Natural killer cell treated with Interleukin-12 subunit alpha and Interleukin-12 subunit beta and Interleukin-15 and Interleukin-18, amount 100 ng/mL, for 72 hours (primary cell): Measurements from ENCODE around the gene INTS11. TPM values are rescaled to one million over a fixed set of nuclear protein-coding genes. Genes with fewer than 3 reads are reported as not detected.
A peak's percentile ranks its signal among the peaks of the same experiment; 100 is the strongest.
"Not testable (repeated sequence)": the region's sequence is repeated elsewhere in the genome, so short reads cannot be mapped to it uniquely, and the experiment has no call there.

ENCODE experiments used
- ATAC-seq, 2 donors: fragments of 150-1000 bp; cut with Tn5 transposase in 1 of 2; sonication (Bioruptor Pico), chemical (Tn5 transposase) in 1 of 2; 2 replicates each; pipeline ENCODE4 v1.10.0; 2021
- DNase-seq: peaks from one replicate; pipeline ENCODE4 v3.0.0; 2022; ENCODE audit warnings: low spot score
- H3K27ac Mint-ChIP-seq, 2 donors: 1 replicate in 1 of 2; 2 replicates in 1 of 2; pipeline ENCODE4 v1.8.0; 2022; ENCODE audit warnings: mixed read lengths in 2 of 2, mild to moderate bottlenecking in 1 of 2, moderate library complexity in 1 of 2
- H3K27me3 Mint-ChIP-seq, 2 donors: 1 replicate in 1 of 2; 2 replicates in 1 of 2; pipeline ENCODE4 v1.8.0; 2022; ENCODE audit warnings: mixed read lengths in 2 of 2
- H3K36me3 Mint-ChIP-seq: one replicate; pipeline ENCODE4 v1.8.0; 2022; ENCODE audit warnings: mixed read lengths
- H3K4me1 Mint-ChIP-seq, 2 donors: 1 replicate in 1 of 2; 2 replicates in 1 of 2; pipeline ENCODE4 v1.8.0; 2022; ENCODE audit warnings: low read depth in 2 of 2, mixed read lengths in 2 of 2, mild to moderate bottlenecking in 1 of 2
- H3K4me3 Mint-ChIP-seq: one replicate; pipeline ENCODE4 v1.8.0; 2022; ENCODE audit warnings: mixed read lengths
- H3K9me3 Mint-ChIP-seq: 2 replicates; pipeline ENCODE4 v1.8.0; 2022; ENCODE audit warnings: mixed read lengths
- total RNA-seq, 2 donors: library from RNA; stranded (reverse); gene quantifications; one replicate each; pipeline ENCODE4 v1.2.3, GENCODE V29; 2022

INTS11 gene
- total RNA-seq, result 100 to 1,000 TPM; 122 to 204 TPM

DNA sequence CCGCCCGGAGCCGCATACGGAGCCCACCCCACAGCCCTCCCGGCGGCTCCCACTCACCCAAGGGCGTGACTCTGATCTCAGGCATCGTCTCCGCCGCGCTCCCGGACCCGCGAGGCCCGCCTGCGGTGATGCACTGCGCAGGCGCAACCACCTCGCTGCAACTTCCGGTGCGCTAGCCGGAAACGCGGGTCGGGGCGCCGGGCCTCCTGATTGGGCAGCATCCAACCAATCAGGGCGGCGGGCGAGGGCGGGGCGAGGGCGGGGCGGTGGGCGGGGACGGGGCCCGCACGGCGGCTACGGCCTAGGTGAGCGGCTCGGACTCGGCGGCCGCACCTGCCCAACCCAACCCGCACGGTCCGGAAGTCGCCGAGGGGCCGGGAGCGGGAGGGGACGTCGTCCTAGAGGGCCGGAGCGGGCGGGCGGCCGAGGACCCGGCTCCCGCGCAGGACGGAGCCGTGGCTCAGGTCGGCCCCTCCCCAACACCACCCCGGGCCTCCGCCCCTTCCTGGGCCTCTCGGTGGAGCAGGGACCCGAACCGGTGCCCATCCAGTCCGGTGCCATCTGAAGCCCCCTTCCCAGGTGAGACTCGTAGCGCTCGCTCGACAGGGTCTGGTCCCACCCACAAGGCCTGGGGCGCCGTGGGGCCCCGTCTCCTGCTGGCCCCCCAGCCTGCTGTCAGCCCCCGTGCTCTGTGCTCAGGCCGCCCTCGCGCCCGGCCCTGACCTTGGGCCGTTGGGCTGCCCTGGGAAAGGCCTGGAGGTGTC, at the start of gene INTS11, which contains the start of gene CPTP:
TSS of gene INTS11 (minus strand) at position 137 of the 764 bp plus-strand sequence. CDS start at position 85, 52 bp downstream.
TSS of gene CPTP (plus strand) at position 279 of the 764 bp plus-strand sequence. CDS start 2,109 bp downstream, outside the sequence.
- Mint-ChIP-seq H3K9me3 (no peaks in the 10 kb centered on the region), H3K27ac (peak within 1 kb of the TSS; percentile 80 to 94), H3K36me3 (peaks cover 6% of the 10 kb centered on the region), H3K4me3 (peak within 1 kb of the TSS; percentile 99), H3K27me3 (no peaks in the 10 kb centered on the region), H3K4me1 (peaks cover 20 to 26% of the 10 kb centered on the region in 2 donors)
- DNase-seq, result peak; percentile 96
- ATAC-seq, result peak; percentile 90 to 94

DNA sequence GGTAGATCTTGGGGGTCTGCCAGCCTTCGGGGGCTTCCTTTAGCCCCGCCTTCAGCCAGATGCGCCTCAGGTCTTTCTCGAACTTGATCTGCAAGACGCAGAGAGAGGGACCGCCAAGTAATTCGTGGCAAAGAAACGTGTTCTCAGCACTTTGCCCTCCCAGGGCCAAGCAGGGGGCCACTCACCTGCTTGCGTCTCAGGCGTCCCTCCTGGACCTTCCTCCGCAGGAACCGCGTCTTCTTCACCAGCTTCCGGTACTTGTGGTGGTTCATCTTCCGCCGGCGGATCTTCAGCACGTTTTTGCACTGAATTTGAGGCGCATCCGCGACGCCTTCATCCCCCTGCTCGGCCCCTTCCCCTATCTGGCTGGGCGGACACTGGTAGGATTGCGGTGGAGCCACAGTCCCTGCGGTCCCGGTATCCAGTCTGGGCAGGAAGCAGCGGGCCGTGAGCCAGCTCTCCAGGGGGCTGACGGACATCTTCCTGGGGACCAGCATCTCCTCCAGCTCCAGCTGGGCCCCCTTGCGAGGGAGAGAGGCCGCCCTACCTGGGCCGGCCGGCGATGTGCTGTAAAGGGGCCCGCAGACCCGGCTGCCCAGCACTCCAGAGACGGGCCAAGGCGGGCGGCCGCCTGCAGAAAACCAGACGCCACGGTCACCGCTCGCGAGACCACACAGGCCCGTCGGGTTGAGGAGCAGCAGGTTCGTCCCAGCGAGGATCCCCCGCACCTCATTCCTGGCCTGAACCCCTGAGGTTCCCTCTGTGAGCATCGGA, 49.5 kb upstream of the INTS11 start:
- H3K4me1 Mint-ChIP-seq, result peaks cover 4 to 6% of the 10 kb centered on the region in 2 donors
- H3K27ac Mint-ChIP-seq, result peak overlapping the region in 1 of 2 donors; percentile 84
- peak overlapping the region; percentile 92 for H3K4me3 Mint-ChIP-seq
- no peaks in the 10 kb centered on the region for H3K27me3 Mint-ChIP-seq
- no peak for DNase-seq
- no peaks in the 10 kb centered on the region for H3K9me3 Mint-ChIP-seq
- H3K36me3 Mint-ChIP-seq, result no peaks in the 10 kb centered on the region
- no peak for ATAC-seq

DNA sequence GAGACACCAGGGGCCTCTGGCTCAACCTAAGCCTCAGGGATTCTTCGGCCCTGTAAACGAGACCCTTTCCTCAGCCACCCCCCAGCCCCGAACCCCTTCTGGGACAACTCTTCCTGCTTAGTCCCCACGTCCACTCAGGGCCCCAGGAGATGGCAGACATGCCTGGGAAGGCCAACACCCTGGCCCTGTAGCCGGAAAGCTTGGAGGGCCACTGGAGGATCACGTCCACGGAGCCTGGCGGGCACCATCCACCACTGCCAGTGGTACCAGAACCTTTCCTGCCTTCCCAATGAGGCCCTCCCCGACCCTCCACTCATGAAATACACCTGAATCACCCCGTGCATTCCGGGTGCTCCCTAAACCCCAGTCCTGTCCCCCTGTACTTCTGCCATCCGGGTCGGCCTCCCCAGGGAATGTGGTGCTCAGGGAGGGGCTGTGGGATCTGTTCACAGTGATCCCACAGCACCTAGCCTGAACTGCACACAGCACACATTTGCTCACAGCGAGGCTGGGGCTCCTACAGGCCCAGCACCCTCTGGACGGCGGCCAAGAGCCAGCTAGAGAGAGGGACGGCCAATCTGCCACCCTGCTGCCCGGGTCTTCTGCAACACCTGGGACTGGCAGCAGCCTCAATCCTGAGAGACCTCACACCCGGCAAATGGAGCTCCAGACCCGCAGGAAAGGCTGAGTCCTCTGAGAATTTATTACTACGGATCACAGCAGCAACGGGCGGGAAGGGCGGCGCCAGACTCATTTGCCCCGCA, 48.8 kb upstream of the INTS11 start:
- ATAC-seq, result no peak
- Mint-ChIP-seq H3K36me3 (no peaks in the 10 kb centered on the region), H3K27ac (no peak overlapping the region), H3K27me3 (no peaks in the 10 kb centered on the region), H3K4me1 (peaks cover 4 to 6% of the 10 kb centered on the region in 2 donors), H3K9me3 (no peaks in the 10 kb centered on the region), H3K4me3 (peak overlapping the region; percentile 92)
- no peak for DNase-seq

DNA sequence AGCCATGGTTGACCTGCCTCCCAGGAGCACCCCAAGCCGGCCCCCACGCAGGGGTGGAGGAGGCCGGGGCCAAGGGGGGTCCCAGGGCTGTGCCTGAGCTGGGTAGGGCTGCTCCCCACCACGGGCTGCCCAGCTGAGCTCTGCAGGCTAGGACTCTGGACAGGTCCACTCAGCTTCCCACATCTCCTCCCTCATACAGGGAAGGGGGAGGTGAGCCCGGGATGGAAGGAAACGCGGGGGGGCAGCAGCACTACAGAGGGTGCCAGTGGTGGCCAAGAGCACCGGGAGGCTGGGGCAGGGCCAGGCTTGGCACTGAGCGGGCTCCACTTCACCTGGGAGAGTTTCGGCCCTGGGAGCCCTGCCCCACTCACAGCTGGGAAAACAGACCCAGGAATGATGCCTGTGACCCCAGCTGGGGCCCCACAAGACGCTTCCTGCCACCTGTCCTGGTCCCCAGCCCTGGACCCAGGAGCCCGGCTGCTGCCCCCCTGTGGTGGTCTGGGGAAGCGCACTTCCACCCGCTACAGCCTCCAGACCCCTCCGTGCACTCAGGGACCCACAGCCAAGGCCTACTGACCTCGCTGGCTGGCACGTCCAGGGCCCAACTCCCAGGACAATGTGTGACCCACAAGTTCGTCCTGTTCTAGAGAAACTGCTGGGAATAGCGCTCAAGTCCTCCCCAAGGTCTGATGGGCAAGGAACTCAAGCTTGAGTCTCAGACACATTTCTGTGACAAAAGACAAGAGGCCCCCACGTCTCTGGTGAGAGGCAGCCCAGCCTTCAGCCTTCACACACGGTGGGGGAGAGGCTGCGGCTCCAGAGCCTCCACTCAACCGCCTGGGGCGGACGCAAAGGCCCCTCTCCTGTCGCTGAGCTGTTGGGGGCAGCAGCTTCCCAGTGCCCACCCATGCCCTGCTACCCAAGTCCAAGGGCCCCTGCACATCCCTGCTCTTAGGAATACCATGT, 47.6 kb upstream of the INTS11 start:
- Mint-ChIP-seq H3K4me3 (peak overlapping the region; percentile 22), H3K27ac (no peak overlapping the region), H3K4me1 (peaks cover 4 to 6% of the 10 kb centered on the region in 2 donors), H3K36me3 (no peaks in the 10 kb centered on the region), H3K9me3 (no peaks in the 10 kb centered on the region), H3K27me3 (no peaks in the 10 kb centered on the region)
- ATAC-seq (peak; percentile 40 to 43), DNase-seq (no peak)

DNA sequence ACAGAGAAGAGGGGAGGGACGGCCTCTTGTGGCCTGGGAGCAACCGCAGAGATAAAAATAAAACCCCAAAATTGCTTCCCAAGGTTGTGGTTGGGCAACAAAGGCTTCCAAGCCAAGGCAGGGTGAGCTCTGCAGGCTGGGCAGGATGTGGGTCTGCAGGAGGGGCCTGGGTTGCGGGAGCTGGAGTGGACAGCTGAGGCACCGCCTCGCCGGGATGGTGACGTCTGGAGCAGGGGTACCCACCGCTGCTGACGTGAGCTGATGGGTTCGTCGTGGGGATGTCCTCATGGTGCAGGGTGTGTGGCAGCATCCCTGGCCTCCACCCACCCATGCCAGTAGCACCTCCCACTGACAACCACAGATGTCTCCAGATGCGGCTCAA, 46.9 kb upstream of the INTS11 start:
- Mint-ChIP-seq H3K9me3 (no peaks in the 10 kb centered on the region), H3K4me3 (no peak overlapping the region), H3K27me3 (no peaks in the 10 kb centered on the region), H3K36me3 (no peaks in the 10 kb centered on the region), H3K4me1 (peaks cover 0 to 6% of the 10 kb centered on the region in 2 donors), H3K27ac (no peak overlapping the region)
- no peak for DNase-seq
- ATAC-seq, result peak in 1 of 2 donors; percentile 3

DNA sequence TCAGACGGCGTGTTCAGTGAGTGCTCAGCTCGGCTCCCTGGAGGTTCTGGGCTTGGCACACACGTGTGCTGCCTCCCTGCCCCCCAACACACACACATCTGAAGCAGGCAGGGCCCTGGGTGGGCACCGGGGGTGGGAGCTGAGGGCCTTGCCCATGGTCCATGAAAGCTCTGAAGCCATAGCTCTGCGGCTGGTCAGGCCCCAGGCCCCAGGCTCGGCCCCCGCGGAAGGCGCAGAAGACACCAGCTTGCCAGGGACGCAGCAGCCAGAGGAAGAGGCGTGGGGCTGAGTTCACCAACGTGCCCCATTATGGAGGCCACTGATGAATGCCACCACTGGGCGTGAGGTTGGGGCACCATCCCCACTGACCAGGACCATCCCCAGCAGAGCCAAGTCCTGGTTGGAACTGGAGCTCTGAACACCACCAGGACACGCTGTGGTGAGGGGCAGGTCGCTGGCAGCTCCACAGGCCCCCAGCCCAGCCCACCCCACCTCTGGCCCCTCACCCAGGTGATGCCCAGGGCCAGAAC, 46.4 kb upstream of the INTS11 start:
- H3K36me3 Mint-ChIP-seq, result no peaks in the 10 kb centered on the region
- H3K27ac Mint-ChIP-seq, result no peak overlapping the region
- ATAC-seq, result no peak
- H3K27me3 Mint-ChIP-seq, result no peaks in the 10 kb centered on the region
- H3K4me3 Mint-ChIP-seq, result no peak overlapping the region
- H3K4me1 Mint-ChIP-seq, result peaks cover 0 to 6% of the 10 kb centered on the region in 2 donors
- DNase-seq, result no peak
- no peaks in the 10 kb centered on the region for H3K9me3 Mint-ChIP-seq

DNA sequence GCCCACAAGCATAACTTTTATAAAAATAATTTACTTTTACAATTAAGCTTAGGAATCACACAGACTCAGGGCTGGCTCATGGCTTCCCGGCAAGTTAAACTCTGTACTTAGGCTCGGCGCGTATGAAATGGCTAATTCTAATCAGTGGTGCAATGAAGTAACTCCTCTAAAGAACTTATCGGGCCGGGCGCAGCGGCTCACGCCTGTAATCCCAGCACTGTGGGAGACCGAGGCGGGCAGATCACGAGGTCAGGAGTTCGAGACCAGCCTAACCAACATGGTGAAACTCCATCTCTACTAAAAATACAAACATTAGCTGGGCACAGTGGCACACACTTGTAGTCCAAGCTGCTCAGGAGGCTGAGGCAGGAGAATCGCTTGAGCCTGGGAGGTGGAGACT, 45.6 kb upstream of the INTS11 start:
- not testable (repeated sequence) for ATAC-seq, H3K4me3 Mint-ChIP-seq, H3K4me1 Mint-ChIP-seq, H3K27me3 Mint-ChIP-seq, DNase-seq, H3K27ac Mint-ChIP-seq, H3K36me3 Mint-ChIP-seq, H3K9me3 Mint-ChIP-seq

DNA sequence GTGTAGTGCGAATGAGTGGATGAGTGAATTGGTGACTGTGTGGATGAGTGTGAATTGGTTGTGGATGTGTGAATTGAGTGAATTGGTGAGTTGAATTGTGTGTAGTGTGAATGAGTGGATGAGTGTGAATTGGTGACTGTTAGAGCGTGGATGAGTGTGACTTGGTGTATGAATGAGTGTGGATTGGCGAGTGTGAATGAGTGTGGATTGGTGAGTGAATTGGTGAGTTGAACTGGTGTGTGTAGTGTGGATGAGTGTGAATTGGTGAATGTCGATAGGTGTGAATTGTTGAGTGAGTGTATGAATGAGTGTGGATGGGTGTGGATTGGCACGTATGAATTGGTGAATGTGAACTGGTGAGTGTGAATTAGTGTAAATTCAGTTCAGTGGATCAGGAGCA, 42.9 kb upstream of the INTS11 start:
- Mint-ChIP-seq H3K36me3 (no peaks in the 10 kb centered on the region), H3K27ac (no peak overlapping the region), H3K4me1 (peaks cover 0 to 2% of the 10 kb centered on the region in 2 donors), H3K9me3 (no peaks in the 10 kb centered on the region), H3K4me3 (no peak overlapping the region), H3K27me3 (no peaks in the 10 kb centered on the region)
- DNase-seq (no peak), ATAC-seq (no peak)

DNA sequence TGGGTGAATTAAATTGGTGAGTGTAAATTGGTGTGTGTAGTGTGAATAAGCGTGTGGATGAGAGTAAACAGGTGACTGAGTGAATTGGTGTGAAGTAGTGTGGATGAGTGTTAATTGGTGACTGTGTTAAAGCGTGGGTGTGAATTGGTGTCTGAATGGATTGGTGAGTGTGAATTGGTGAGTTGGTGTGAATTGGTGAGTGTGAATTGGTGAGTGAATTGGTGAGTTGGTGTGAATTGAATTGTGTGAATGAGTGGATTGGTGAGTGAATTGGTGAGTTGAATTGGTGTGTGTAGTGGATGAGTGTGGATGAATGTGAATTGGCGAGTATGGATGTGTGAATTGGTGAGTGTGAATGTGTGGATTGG, 42.2 kb upstream of the INTS11 start:
- no peaks in the 10 kb centered on the region for H3K27me3 Mint-ChIP-seq
- ATAC-seq, result no peak
- no peak for DNase-seq
- H3K4me3 Mint-ChIP-seq, result no peak overlapping the region
- H3K9me3 Mint-ChIP-seq, result no peaks in the 10 kb centered on the region
- no peaks in the 10 kb centered on the region for H3K36me3 Mint-ChIP-seq
- H3K4me1 Mint-ChIP-seq, result no peaks in the 10 kb centered on the region
- no peak overlapping the region for H3K27ac Mint-ChIP-seq

DNA sequence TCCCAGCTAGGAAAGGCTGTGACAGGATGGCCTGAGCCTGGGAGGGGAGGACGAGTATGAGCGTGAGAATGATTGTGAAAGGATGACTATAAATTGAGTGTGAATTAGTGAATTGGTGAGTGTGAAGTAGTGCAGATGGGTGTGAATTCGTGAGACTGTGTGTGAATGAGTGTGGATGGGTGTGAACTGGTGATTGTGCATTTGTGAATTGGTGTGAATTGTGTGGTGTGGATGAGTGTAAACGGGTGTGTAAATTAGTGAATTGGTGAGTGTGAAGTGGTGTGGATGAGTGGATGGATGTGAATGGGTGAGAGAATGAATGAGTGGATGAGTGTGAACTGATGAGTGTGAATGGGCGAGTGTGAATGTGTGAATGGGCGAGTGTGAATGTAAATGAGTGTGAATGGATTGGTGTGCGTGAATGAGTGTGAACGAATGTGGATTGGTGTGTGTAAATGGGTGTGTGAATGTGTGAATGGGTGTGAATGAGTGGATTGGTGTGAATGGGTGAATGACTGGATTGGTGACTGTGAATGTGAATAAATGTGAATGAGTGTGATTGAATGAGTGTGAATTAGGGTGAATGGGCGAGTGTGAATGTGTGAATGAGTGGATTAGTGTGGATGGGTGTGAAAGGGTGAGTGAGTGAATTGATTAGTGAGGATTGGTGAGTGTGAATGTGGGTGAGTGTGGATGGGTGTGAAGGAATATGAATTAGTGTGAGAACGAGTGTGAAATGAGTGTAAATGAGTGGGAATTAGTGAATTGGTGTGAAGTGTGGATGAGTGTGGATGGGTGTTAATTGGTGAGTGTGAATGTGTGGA, 41.6 kb upstream of the INTS11 start:
- H3K27me3 Mint-ChIP-seq, result peaks cover under 1 to 2% of the 10 kb centered on the region in 2 donors
- DNase-seq (no peak), ATAC-seq (no peak)
- no peaks in the 10 kb centered on the region for H3K9me3 Mint-ChIP-seq
- H3K4me3 Mint-ChIP-seq, result no peak overlapping the region
- no peak overlapping the region for H3K27ac Mint-ChIP-seq
- no peaks in the 10 kb centered on the region for H3K4me1 Mint-ChIP-seq
- H3K36me3 Mint-ChIP-seq, result no peaks in the 10 kb centered on the region

DNA sequence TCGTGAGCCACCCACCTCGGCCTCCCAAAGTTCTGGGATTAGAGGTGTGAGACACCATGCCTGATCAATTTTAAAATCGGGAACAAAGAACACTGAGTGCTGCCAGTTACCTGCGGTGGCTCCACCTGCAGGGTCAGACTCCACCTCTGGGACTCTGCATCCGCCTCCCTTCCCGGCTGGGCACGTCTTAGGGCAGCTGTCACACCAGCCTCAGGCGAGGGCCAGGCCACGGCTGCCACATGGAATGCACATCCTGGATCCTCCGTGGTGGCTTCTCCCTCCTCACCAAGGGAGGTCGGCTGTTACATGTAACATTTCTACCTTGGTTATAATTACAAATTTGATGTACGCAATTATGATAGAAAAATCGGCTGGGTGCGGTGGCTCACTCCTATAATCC, 39.8 kb upstream of the INTS11 start:
- ATAC-seq (no peak), DNase-seq (no peak)
- Mint-ChIP-seq H3K36me3 (no peaks in the 10 kb centered on the region), H3K27ac (no peak overlapping the region), H3K27me3 (peaks cover 6 to 10% of the 10 kb centered on the region in 2 donors), H3K4me3 (no peak overlapping the region), H3K4me1 (no peaks in the 10 kb centered on the region), H3K9me3 (no peaks in the 10 kb centered on the region)

DNA sequence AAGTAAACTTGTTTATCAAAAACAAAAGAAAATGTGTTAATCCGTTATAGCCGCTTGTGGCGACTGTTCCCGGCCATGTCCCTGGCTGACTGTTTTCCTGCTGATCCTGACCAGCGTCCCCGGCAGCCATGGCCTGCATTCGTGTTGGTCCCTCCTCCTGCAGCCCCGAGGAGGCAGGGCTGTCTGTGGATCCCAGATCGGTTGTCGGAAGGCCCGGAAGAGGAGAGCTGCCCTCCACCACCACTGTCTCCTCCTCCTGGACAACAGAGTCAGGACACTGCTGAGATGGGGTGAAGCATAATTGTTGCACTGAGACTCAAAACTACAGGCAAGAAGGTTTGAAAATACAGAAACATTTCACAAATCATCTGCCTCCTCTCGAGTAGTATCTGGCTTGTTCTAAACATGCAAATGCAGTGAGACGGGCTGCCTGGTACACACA, 37.5 kb upstream of the INTS11 start:
- Mint-ChIP-seq H3K27me3 (peaks cover 8 to 10% of the 10 kb centered on the region in 2 donors), H3K9me3 (no peaks in the 10 kb centered on the region), H3K27ac (no peak overlapping the region), H3K4me3 (no peak overlapping the region), H3K36me3 (no peaks in the 10 kb centered on the region), H3K4me1 (peaks cover 0 to 2% of the 10 kb centered on the region in 2 donors)
- DNase-seq (no peak), ATAC-seq (no peak)
